ENCODE measurements around the gene DNAJC6. TPM values are rescaled to one million over a fixed set of nuclear protein-coding genes. Genes with fewer than 3 reads are reported as not detected.

DNAJC6 gene
- polyA plus RNA-seq, 2 of the 4 experiments (the other 2 are of a cell fraction) = 3.0 to 5.0 TPM

DNA sequence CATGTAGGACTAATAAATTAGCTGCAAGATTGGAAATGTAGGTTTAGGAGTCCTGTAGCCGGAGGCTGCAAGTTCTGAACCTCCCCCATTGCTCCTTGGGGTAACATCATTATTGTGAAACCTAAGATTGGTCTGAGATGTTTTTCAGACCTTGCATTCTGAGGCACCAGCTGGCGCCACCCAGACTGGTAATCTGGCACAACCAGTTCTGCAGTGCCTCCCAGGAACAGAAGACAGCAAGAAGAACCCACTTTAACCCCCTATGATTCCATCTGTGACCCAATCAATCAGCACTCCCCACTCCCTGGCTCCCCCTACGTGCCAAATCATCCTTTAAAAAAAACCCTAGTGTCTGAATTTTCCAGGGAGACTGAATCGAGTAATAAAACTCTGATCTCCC lies 11.6 kb upstream of the DNAJC6 start:
- ChIA-PET CTCF (interaction anchor here (1.8 kb wide), 1 partner anchor 390 kb away, joined by 9 read pairs; no protein-coding TSS in a partner anchor), POLR2A (no interaction called here)
- H3K27ac ChIP-seq = no peak overlapping the region
- no peak overlapping the region for H3K4me3 ChIP-seq
- WGBS (ENCODE audit: missing lambda C conversion rate) = 60% methylated on average over 4 of the region's 4 CpGs
- DNase-seq (ENCODE audit: low read depth in 1 of 2, low spot score in 1 of 2) (no peak), FAIRE-seq (no peak), ATAC-seq (no peak)
- H3K4me2 ChIP-seq = no peak overlapping the region
- H3K4me1 ChIP-seq = no peaks in the 10 kb centered on the region
- H3K9me3 ChIP-seq = no peaks in the 10 kb centered on the region
- TF ChIP-seq, protein P1, sequence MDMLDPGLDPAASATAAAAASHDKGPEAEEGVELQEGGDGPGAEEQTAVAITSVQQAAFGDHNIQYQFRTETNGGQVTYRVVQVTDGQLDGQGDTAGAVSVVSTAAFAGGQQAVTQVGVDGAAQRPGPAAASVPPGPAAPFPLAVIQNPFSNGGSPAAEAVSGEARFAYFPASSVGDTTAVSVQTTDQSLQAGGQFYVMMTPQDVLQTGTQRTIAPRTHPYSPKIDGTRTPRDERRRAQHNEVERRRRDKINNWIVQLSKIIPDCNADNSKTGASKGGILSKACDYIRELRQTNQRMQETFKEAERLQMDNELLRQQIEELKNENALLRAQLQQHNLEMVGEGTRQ (IDR thresholded peaks at IDR 0.05) = no peak
- TF ChIP-seq CEBPB (IDR thresholded peaks at IDR 0.05) (no peak), ZNF302 (CRISPR knock-in tag; IDR thresholded peaks at IDR 0.05) (no peak), NPAS2 (CRISPR knock-in tag; IDR thresholded peaks at IDR 0.05; ENCODE audit: borderline replicate concordance) (no peak), RFX5 (IDR thresholded peaks at IDR 0.05) (no peak)

DNA sequence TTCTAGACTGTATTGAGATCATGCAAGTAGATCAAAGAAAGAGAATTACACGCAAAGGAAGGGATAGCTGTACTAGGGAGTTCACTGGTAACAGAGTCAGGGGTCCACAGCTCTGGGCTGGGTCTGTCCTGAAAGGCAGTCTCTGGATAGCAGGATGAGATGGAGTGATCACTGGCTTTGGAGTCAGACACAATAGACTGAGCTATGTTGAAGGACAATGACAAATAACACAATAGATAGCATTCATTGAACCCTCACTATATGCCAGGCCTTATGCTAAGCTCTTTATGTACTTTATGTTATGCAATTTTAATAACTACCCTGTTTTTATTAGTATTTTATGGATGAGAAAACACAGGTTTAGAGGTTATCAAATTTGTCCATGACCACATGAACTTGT lies 10.0 kb upstream of the DNAJC6 start:
- no peak for FAIRE-seq
- CTCF ChIA-PET = no interaction called here

GRCh38 chr1:65308781-65309303 lies 501 bp upstream of the DNAJC6 start:
- POLR2A ChIA-PET = no interaction called here
- 72% methylated on average over 17 of the region's 22 CpGs for WGBS (ENCODE audit: missing lambda C conversion rate)
- H3K4me3 ChIP-seq = peak overlapping the region; percentile 48
- FAIRE-seq (no peak), DNase-seq (ENCODE audit: low read depth in 1 of 2, low spot score in 1 of 2) (no peak), ATAC-seq (no peak)
- no peaks in the 10 kb centered on the region for H3K4me1 ChIP-seq
- H3K9me3 ChIP-seq = no peaks in the 10 kb centered on the region
- CTCF ChIA-PET = interaction anchor here (0.6 to 0.8 kb wide), 2 partner anchors 80 to 243 kb away, joined by 3 read pairs; no protein-coding TSS in a partner anchor
- TF ChIP-seq RNF2 (IDR thresholded peaks at IDR 0.05; ENCODE audit: borderline replicate concordance, low read depth) = no peak
- no peak overlapping the region for H3K27ac ChIP-seq
- peak overlapping the region; percentile 97 for H3K4me2 ChIP-seq

More for the DNA sequence above, 10.0 kb upstream of the DNAJC6 start:
- no peak overlapping the region for H3K4me3 ChIP-seq
- DNase-seq (ENCODE audit: low read depth in 1 of 2, low spot score in 1 of 2) = no peak
- no peaks in the 10 kb centered on the region for H3K4me1 ChIP-seq
- WGBS (ENCODE audit: missing lambda C conversion rate) = 7% methylated on average over 1 of the region's 1 CpG
- no peaks in the 10 kb centered on the region for H3K9me3 ChIP-seq
- no peak overlapping the region for H3K27ac ChIP-seq
- no peak overlapping the region for H3K4me2 ChIP-seq
- no peak for ATAC-seq
- TF ChIP-seq, protein P2, sequence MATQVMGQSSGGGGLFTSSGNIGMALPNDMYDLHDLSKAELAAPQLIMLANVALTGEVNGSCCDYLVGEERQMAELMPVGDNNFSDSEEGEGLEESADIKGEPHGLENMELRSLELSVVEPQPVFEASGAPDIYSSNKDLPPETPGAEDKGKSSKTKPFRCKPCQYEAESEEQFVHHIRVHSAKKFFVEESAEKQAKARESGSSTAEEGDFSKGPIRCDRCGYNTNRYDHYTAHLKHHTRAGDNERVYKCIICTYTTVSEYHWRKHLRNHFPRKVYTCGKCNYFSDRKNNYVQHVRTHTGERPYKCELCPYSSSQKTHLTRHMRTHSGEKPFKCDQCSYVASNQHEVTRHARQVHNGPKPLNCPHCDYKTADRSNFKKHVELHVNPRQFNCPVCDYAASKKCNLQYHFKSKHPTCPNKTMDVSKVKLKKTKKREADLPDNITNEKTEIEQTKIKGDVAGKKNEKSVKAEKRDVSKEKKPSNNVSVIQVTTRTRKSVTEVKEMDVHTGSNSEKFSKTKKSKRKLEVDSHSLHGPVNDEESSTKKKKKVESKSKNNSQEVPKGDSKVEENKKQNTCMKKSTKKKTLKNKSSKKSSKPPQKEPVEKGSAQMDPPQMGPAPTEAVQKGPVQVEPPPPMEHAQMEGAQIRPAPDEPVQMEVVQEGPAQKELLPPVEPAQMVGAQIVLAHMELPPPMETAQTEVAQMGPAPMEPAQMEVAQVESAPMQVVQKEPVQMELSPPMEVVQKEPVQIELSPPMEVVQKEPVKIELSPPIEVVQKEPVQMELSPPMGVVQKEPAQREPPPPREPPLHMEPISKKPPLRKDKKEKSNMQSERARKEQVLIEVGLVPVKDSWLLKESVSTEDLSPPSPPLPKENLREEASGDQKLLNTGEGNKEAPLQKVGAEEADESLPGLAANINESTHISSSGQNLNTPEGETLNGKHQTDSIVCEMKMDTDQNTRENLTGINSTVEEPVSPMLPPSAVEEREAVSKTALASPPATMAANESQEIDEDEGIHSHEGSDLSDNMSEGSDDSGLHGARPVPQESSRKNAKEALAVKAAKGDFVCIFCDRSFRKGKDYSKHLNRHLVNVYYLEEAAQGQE (IDR thresholded peaks at IDR 0.05) = no peak
- no peak for TF ChIP-seq ZSCAN20 (CRISPR knock-in tag; IDR thresholded peaks at IDR 0.05)
- TF ChIP-seq RARB (CRISPR knock-in tag; IDR thresholded peaks at IDR 0.05) = no peak
- no peak for TF ChIP-seq POLR2AphosphoS2 (conservative IDR thresholded peaks at IDR 0.05; ENCODE audit: low read length)
- no peak for TF ChIP-seq EHF (CRISPR knock-in tag; IDR thresholded peaks at IDR 0.05)
- TF ChIP-seq ESRRA (IDR thresholded peaks at IDR 0.05; ENCODE audit: borderline replicate concordance, low read length) = no peak
- POLR2A ChIA-PET = no interaction called here

DNA sequence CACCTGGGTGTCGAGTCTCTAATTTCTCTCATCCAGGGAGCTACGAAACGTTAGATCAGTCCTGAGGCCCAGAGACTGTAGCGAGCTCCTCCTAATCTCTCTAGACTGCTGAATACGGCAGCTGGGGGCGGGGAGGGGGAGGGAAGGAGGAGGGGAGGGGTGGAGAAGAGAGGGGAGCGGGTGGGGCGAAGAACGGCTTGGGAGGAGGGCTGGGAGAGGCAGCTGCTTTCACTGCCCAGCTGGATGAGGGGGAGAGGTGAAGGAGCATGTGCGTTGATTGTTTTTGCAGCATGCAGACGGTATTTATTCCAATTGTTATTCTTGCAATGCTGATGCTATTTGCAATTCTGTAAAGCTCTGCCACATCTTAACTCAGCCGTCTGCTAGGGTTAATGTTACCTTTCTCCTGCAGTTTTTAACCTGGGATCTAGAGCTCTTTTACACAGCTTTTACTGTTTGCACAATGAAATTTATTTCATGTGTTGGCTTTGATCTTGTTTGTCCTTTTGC lies 790 bp downstream of the DNAJC6 start:
- TF ChIP-seq, protein P2 (IDR thresholded peaks at IDR 0.05) = peak; percentile 7; the same call in 1 of the 2 replicates
- no peak for TF ChIP-seq FOSB (CRISPR knock-in tag; IDR thresholded peaks at IDR 0.05)
- POLR2A ChIA-PET = interaction anchor here (0.6 kb wide), 1 partner anchor 110 kb away, joined by 4 read pairs; the partner anchor contains the start of genes LEPR and LEPROT
- no peaks in the 10 kb centered on the region for H3K9me3 ChIP-seq
- H3K4me2 ChIP-seq = peak overlapping the region; percentile 97
- H3K27ac ChIP-seq = no peak overlapping the region
- FAIRE-seq (no peak), ATAC-seq (peak; percentile 63 to 70; a peak in 5 of 6 replicates), DNase-seq (ENCODE audit: low read depth in 1 of 2, low spot score in 1 of 2) (peak in 1 of 2 experiments; percentile 4)
- CTCF ChIA-PET = interaction anchor here (1.5 kb wide), 1 partner anchor 36 kb away, joined by 3 read pairs; no protein-coding TSS in a partner anchor
- WGBS (ENCODE audit: missing lambda C conversion rate) = 30% methylated on average over 5 of the region's 12 CpGs
- H3K4me1 ChIP-seq = no peaks in the 10 kb centered on the region
- H3K4me3 ChIP-seq = peak overlapping the region; percentile 48

All from A549 (cell line).